ENCODE results near the gene PCDHGB1.

Gene PCDHGB1

DNA sequence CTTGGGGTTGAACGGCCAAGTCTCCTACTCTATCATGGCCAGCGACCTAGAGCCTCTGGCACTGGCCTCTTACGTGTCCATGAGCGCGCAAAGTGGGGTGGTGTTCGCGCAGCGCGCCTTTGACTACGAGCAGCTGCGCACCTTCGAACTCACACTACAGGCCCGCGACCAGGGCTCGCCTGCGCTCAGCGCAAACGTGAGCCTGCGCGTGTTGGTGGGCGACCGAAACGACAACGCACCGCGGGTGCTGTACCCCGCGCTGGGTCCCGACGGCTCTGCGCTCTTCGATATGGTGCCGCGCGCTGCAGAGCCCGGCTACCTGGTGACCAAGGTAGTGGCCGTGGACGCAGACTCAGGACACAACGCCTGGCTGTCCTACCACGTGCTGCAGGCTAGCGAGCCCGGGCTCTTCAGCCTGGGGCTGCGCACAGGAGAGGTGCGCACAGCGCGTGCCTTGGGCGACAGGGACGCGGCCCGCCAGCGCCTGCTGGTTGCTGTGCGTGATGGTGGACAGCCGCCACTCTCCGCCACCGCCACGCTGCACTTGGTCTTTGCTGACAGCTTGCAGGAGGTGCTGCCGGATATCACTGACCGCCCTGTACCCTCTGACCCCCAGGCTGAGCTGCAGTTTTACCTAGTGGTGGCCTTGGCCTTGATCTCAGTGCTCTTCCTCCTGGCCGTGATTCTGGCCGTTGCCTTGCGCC lies 49.8 kb downstream of the PCDHGB1 start:
- intact Hi-C loops (cut with DNase I): no loop called here

More for the DNA sequence above, 49.8 kb downstream of the PCDHGB1 start:
- peak in 1 of 42 donors; percentile 24 for DNase-seq
